Panc1 (cell line): ENCODE results near the gene SLC35F2. TPM values are rescaled to one million over a fixed set of nuclear protein-coding genes. Genes with fewer than 3 reads are reported as not detected.

Experiments
- ATAC-seq: fragments of 200-7000 bp; cut with Tn5 transposase; 2 replicates; pipeline ENCODE4 v1.9.1; 2020; ENCODE audit warnings: mild to moderate bottlenecking, moderate library complexity
- BruUV-seq: library from RNA; stranded (reverse); fragments of 400-500 nt; replicated peaks from 2 replicates; lab custom pipeline; 2021; lab: Mats Ljungman, UMichigan
- CTCF ChIA-PET: fragments of 300-600 bp; sonication (Branson Sonifier 250); formaldehyde crosslinking; loops from one replicate; lab custom pipeline; 2022; ENCODE audit warnings: antibody characterized with exemption; lab: Charles Lee
- POLR2A ChIA-PET: fragments of 300-600 bp; sonication (Branson Sonifier 250); formaldehyde crosslinking; loops from one replicate; lab custom pipeline; 2022; ENCODE audit warnings: antibody characterized with exemption; lab: Charles Lee
- DNase-seq: peaks from one replicate; pipeline ENCODE4 v3.0.0-alpha.2; 2010; ENCODE audit warnings: low read depth, low spot score
- H3K27ac ChIP-seq: 2 replicates; pipeline ENCODE4 v1.5.1; 2011; ENCODE audit warnings: mild to moderate bottlenecking, low read length, inconsistent platforms
- H3K27me3 ChIP-seq: fragments of 200-500 bp; sonication (Bioruptor generic); 2 replicates; pipeline ENCODE4 v1.6.0; 2014; ENCODE audit warnings: low read length, inconsistent platforms; ENCODE audit not compliant: control insufficient read depth, insufficient read depth
- H3K36me3 ChIP-seq: fragments of 200-500 bp; sonication (Bioruptor generic); 2 replicates; pipeline ENCODE4 v1.5.1; 2014; ENCODE audit warnings: inconsistent platforms, mild to moderate bottlenecking, low read length, moderate library complexity; ENCODE audit not compliant: control insufficient read depth, insufficient read depth
- H3K4me1 ChIP-seq: 2 replicates; pipeline ENCODE4 v1.5.1; 2011; ENCODE audit warnings: inconsistent platforms, mild to moderate bottlenecking, low read length, moderate library complexity; ENCODE audit not compliant: control insufficient read depth, insufficient read depth
- H3K4me3 ChIP-seq, 2 experiments: 2 replicates each; pipeline ENCODE4 v1.5.1; 2011 to 2012; ENCODE audit warnings: low read depth in 2 of 2, low read length in 2 of 2, mild to moderate bottlenecking in 2 of 2, inconsistent platforms in 1 of 2, moderate library complexity in 1 of 2
- H3K9me3 ChIP-seq: fragments of 200-500 bp; sonication (Bioruptor generic); 2 replicates; pipeline ENCODE4 v1.5.1; 2014; ENCODE audit warnings: low read depth, mild to moderate bottlenecking, inconsistent platforms, low read length, moderate library complexity; ENCODE audit not compliant: control insufficient read depth, insufficient read depth
- CTCF ChIP-seq: fragments of 450-650 bp; IDR thresholded peaks from 2 replicates; pipeline ENCODE4 v1.5.1; 2017; ENCODE audit warnings: mild to moderate bottlenecking
- POLR2AphosphoS5 ChIP-seq: IDR thresholded peaks from 2 replicates; pipeline ENCODE4 v1.6.1; 2012; ENCODE audit warnings: mild to moderate bottlenecking, low read depth, low read length, moderate library complexity
- REST ChIP-seq, 2 experiments: IDR thresholded peaks; 2 replicates each; pipeline ENCODE4 v1.6.1; 2011 to 2012; ENCODE audit warnings: low read depth in 2 of 2, control low read depth in 1 of 2, low read length in 1 of 2, mild to moderate bottlenecking in 1 of 2, moderate library complexity in 1 of 2; ENCODE audit not compliant: insufficient read depth in 1 of 2
- SIN3A ChIP-seq: IDR thresholded peaks from 2 replicates; pipeline ENCODE4 v1.6.1; 2012; ENCODE audit warnings: low read depth, mild to moderate bottlenecking, low read length, moderate library complexity, borderline replicate concordance; ENCODE audit not compliant: insufficient read depth
- TCF7L2 ChIP-seq: IDR thresholded peaks from 2 replicates; pipeline ENCODE4 v1.6.1; 2011; ENCODE audit warnings: mild to moderate bottlenecking, low read depth, low read length, inconsistent platforms
- in situ Hi-C: cut with HindIII; loops from 2 replicates; pipeline ENCODE4 v1.10.0; 2016; ENCODE audit warnings: low sequenced_read_pairs, low pct_unique_long_range_greater_than_20kb
- intact Hi-C: fragments of 100-400 bp; cut with micrococcal nuclease; formaldehyde crosslinking; loops from one replicate; pipeline ENCODE4 v1.10.0; 2022; ENCODE audit not compliant: unreplicated experiment
- total RNA-seq: library from RNA; stranded (reverse); gene quantifications from one replicate; pipeline ENCODE4 v1.2.1, GENCODE V29; 2021; ENCODE audit not compliant: unreplicated experiment

SLC35F2 gene
- total RNA-seq, 1 experiment from 2014 or later: 89.4 TPM

GRCh38 chr11:107844041-107844440 lies 14.5 kb downstream of the SLC35F2 start:
- no peak for DNase-seq
- no TSS peak for BruUV-seq

GRCh38 chr11:107842412-107843100 lies 16.0 kb downstream of the SLC35F2 start:
- DNase-seq (no peak), ATAC-seq (no peak)
- H3K27me3 ChIP-seq: no peaks in the 10 kb centered on the region
- CTCF ChIA-PET: interaction anchor here (0.7 kb wide), 1 partner anchor 72 kb away, joined by 3 read pairs; no protein-coding TSS in a partner anchor
- H3K9me3 ChIP-seq: no peaks in the 10 kb centered on the region
- POLR2A ChIA-PET: interaction anchor here (0.6 kb wide), 3 partner anchors 12 to 53 kb away, joined by 3 to 4 read pairs (median 3); no protein-coding TSS in a partner anchor
- H3K4me3 ChIP-seq: no peak overlapping the region
- no peaks in the 10 kb centered on the region for H3K36me3 ChIP-seq
- peaks cover 68% of the 10 kb centered on the region for H3K4me1 ChIP-seq
- H3K27ac ChIP-seq: peak overlapping the region; percentile 100
- no TSS peak for BruUV-seq
- in situ Hi-C loops: no loop called here
- intact Hi-C loops: no loop called here
- no peak for TF ChIP-seq TCF7L2
- no peak for TF ChIP-seq REST (IDR thresholded peaks at IDR 0.05; ENCODE audit: insufficient read depth in 1 of 2, low read depth in 2 of 2, low read length in 1 of 2)
- TF ChIP-seq SIN3A: no peak
- TF ChIP-seq POLR2AphosphoS5: no peak

More at GRCh38 chr11:107844041-107844440, 14.5 kb downstream of the SLC35F2 start:
- TF ChIP-seq SIN3A (no peak), REST (IDR thresholded peaks at IDR 0.05; ENCODE audit: insufficient read depth in 1 of 2, low read depth in 2 of 2, low read length in 1 of 2) (no peak), POLR2AphosphoS5 (peak; percentile 22; the same call in 1 of the 2 replicates), CTCF (no peak), TCF7L2 (no peak)
- ChIA-PET POLR2A (interaction anchor here (0.6 kb wide), 1 partner anchor 822 kb away, joined by 3 read pairs; no protein-coding TSS in a partner anchor), CTCF (no interaction called here)
- Histone ChIP-seq H3K36me3 (no peaks in the 10 kb centered on the region), H3K9me3 (no peaks in the 10 kb centered on the region), H3K27me3 (no peaks in the 10 kb centered on the region), H3K4me1 (peaks cover 70% of the 10 kb centered on the region), H3K27ac (peak overlapping the region; percentile 100), H3K4me3 (no peak overlapping the region)
- peak; percentile 58 for ATAC-seq
- intact Hi-C loops (no loop called here), in situ Hi-C loops (no loop called here)
